ENCODE measurements around the gene ABLIM2.

The ABLIM2 gene

DNA sequence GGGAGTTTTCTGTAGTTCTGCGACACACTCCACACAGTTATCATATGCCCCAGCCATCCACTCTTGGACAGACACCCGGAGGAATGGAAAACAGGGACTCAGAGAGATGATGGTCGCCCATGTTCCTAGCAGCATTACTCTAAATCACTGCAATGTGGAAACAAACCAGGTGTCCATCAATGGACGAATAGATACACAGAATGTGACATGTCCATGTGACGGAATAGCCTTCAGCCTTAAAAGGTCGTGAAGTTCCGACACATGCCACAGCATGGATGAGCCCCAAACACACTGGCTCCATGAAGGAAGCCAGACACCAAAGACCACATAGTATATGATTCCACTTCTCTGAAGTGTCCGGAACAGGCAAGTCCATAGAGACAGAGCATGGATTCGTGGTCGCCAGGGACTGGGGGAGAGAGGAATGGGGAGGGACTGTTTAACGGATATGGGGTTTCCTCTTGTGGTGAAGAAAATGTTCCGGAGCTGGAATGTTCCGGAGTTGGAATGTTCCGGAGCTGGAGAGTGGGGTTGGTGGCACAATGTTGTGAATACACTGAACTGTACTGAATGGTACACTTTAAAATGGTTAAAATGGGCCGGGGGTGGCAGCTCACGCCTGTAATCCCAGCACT lies 190.2 kb downstream of the ABLIM2 start:
- DNase-seq = no peak

DNA sequence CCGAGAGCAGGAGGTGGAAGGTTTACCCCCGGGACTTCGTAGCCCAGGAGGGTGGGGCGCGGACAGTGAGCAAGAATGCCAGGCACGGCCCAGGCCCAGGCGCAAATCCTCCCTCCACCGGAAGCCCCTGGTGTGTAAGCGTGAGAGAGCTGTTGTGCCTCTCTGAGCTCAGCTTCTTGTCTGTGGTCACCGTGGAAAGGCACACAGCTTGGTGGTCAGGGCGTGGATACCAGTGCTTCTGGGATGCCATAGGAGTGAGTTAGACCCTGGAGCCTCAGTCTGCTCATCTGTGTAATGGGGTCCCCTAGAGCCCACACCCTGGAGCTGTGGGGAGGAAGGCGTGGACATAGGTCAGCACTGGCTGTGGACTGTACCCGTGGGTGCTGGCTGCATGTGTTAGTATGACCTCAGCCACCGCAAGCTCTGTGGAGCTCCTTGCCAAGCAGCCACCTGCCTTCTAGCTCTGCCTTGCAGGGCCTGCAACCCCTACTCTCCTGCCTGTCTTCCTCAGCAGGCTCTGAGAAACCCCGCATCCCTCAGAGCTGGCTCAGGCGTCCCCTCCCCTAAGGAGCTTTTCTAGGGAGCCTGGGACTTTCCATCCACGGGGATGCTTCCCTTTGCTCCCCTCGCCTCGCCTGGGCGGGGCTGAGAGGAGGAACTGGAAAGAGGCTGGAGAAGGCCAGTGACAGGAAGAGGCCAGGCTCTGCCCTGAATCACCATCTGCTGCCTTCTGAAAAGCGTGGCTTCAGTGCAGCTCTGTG lies 190.9 kb downstream of the ABLIM2 start:
- DNase-seq = no peak

DNA sequence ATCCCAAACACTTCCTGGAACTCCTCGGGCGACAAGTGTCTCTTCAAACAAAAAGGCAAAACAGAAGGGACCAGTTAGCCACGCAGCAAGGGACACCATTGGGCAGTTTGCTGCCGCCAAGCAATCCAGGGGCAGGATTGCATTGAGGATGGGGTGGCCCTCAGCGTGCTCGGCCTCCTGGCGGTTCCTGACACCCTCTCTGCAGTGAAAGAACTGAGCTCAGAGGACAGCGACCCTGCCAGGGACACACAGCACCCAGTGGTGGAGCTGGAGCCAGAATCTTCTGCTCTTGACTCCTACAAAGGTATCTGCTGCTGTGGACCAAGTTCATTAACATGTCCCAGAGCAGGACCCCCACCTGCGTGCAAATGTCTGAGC lies 191.6 kb downstream of the ABLIM2 start:
- DNase-seq = no peak

DNA sequence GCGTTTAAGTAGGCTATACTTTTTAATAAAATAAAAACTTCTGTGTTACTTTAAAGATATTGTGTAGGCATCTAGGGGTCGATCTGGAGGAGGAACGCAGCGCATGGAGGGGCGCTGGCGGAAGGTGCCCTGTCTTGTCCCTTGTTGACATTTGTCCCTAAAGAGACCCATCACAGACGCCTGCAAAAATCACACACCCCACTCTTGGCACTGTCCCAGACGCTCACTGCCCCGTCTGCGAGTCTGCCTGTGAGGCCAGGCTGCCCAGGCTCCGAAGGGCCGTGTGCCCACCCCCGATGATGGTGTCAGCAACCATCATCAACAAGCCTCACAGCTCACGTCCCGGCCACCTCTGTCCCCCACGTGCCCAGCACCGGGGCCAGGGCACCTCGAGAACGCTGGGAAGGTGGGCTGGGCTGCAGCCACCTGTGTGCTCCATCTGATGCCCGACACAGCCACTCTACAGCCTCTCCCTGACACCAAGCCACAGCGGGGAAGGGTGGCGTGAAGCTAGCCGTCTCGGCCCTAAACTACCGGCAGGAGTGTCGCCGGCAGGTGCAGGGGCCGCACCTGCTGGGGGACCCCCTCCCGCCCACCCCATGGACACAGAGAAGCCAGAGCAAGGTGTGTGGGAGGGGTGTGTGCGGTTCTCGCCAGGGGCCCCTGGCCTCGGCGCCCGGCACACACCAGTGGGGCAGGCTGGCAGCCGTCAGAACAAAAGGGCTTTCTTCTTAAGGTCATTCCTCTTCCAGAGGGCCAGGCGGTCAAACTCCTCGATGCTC lies 192.1 kb downstream of the ABLIM2 start:
- DNase-seq = no peak

DNA sequence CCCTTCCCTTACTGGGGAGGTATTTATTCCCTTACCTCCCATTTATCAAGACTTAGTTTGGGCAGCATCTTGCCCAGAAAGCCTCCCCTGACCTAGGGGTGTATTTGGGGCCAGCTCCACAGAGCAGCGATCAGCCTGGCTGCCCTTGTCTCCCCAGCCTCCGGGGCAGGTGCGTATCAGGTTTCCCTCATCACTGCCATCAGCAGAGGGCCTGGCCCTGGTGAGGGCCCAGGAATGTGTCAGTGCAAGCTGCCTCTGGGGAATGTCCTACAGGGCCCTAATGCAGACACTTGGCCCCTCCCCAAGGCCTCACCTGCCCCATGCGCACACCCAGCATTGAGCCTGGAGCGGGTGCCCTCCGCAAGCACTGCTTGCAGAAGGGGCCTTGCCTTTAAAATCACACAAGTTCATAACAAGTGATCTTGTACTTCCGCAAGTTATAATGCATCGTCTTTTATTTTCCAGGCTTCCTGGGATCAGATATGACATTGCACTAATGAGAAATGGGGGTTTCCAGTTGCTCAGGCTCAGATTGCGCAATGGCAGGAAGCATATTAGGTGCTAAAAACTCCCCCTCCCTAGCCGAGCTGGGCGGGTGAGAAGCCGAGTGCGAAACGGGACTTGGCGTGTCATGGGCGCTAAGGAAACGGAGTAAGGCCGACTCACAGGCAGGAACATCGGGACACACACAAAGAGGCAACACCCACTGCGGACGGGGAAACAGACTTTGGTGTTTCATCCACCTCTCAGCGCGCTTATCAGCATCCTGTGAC lies 193.5 kb downstream of the ABLIM2 start:
- DNase-seq = no peak

DNA sequence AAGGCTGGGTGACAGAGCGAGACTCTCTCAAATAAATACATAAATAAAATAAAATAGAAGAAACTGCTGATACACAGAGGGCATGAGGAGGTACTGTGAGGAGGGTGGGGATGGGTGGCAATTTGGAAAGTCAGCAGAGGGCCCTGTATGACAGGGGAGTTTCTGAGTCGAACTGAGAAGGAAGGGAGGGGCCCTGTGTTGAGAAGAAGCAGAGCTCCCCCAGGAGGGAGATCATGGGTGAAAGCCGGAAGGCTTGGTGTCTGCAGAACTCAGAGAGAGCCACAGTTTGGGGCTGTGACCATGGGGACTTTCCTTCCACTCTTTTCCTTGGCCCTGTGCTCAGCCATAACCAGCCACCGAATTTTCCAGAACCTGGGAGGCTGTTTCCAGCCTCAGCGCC lies 194.2 kb downstream of the ABLIM2 start:
- no peak for DNase-seq

DNA sequence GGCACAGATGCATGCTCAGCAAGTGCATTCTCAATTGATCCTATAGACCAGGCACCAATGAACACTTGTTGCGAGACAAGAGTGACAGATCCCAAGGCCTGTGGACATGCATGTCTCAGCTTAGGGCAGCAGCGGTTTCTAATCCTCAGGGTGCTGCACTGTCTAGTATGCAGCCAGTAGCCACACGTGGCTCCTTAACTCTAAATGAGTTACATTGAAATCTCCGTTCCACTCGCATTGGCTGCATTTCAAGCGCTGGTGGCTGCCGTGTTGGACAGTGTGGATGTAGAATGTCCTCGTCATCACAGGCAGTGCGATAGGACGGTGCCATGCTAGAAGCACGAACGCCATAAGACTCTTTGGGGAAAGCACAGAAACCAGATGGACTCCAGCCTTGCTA lies 194.9 kb downstream of the ABLIM2 start:
- no peak for DNase-seq

DNA sequence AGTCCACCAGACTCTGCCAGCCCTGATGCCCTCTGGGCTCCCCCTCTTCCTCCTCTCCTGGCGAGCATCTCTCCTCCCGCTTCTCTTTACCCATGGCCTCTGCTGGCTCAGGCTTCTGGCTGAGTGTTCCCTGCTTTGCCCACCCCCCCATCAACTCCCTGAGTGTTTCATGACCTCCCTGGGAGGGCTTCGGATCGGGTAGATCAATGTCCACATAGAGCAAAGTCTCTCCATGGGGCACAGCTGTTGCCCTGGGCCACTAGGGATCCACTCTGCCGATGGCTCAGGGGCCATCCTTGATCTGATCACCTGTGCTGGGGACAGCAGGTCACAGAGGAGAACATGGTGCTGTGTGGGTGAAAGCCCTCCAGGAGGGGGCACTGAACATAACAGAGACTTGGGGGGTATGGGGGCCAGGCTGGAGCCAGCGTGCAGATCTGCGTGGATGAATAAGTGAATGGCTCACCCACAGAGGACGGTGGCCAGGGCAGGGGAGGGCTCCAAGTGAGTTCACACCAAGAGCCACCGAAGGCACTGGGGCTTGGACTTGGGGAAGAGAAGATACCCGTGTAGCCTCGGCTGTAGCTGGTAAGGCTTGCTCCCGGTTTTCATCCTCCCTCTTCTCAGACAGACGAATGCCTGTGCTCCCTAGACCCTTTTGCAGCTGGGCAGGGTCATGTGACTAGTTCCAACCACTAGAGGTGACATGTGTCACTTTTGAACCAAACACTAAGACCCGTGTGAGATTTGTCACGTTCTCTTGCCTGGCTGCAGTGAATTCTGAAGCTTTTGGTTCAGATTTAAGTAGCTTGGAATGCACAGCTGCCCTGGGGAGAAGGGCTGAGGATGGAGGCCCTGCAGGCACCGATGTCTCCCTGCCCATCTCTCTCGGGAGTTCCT lies 195.8 kb downstream of the ABLIM2 start:
- DNase-seq = no peak

DNA sequence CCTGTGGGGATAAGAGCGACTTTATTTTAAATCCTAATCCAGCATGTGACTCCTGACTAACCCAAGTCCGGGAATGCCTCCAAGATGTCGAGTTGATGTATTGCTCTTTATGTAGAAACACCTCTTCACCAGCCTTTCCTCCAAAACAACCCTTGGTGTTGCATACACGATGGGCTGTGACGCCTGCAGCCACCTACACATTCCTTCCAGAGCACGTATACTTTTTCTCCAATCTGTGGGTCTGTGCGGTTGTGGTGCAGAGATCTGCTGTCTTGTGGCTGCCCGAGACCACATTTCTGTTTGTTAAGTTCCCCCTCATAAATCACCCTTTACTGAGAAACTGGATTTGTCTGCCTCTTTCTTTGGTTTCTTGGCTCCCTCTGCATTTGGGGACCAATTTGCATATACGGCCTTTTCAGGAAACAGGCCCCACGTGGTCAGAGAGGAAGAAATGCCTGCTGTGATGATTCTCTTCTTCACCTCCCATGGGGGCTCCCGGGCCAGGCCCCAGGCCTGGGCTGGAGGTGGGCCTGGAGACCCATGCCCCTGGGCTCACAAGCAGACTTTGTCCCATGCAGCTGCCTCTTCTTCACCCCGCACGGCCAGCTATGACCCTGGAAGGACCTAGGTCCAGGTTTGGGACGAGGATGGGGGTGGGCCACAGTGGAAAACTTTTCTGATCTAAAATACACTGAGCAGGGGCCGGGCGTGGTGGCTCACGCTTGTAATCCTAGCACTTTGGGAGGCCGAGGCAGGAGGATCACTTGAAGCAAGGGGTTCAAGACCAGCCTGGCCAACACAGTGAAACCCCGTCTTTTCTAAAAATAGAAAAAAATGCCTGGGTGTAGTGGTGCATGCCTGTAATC lies 197.6 kb downstream of the ABLIM2 start:
- peak; percentile 19 for DNase-seq

DNA sequence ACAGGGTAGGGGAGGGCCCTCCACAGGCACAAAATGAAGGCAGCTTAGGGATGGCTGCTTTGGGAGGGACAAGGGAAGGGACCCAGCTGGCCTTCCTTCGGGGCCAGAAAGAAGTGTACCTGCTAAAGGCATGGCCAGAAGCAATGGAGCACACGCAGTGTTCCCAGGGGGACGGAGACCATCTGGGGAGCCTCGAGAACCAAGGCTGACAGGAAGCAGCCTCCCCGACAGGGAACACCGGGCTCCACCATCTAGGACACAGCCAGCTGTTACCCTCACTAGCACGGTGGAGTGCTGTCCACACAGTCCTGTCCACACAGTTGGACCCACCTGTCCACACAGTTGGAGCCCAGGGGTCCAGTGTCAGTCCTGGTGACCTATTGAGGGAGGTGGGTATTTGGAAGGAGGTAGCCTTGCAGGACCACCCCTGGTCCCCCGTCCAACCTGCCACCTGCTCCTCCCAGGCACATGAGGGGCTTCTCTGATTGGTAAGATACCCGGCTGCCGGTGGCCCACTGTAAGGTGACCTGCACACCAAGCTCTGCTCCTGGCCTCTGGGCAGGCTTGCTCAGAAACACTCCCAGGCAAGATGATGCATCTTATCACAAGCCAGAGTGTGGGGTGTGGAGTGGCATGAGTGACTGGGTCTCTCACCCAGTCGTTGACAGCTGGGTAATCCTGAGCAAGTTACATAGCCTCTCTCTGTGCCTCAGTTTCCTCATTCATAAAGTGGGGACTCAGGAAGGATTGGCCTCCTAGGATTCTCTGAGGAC lies 198.4 kb downstream of the ABLIM2 start:
- DNase-seq = no peak

DNA sequence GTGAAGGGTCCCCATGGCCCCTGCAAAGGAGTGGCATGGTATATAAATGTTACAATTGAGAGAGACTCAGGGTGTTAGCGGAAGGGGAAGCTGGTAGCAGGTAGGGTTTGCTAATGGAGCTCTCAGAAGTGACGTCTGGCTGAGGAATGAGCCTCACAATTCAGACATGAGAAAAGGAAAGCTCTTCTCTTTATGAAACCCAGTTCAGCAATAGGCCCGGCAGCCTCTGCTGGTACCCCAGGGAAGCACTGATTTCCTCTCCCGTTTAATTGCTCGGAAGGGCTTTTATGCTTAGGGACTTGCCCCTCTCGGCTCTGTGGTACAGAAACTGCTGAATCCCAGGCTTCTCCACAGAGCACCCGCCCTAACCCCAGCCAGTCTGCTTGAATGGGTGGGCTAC lies 199.5 kb downstream of the ABLIM2 start:
- DNase-seq = no peak

DNA sequence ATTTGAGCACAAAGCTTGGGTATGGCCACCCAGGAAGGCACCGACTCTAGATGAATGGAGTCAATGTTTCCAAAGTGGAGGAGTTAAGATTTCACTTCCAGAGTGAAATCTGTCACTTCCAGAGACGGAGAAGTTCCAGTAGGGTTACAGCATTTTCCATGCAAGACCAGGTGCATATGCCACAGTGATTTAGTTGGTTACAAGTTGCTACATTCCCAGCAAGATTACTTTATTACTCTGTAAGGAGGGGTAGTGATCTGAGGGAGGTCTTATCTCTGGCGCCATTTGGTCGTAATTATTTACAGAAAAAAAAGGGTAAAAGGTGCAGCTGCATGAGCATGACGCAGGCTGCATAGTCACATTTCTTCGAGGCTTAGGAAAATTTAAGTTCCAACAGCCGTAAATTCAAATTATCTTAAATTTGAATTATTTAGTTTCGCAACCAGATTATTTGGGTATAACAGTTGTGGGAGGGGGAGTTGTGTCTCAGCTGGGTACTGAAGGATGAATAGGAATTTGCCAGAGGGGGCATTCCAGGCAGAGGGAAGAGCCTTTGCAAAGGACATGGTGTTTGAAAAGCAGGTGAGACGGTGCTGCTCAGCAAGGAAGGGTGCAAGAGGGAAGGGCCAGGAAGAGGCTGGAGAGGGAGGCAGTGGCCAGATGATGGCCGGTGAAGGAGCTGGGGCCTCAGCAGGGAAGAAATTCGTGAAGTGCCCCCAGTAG lies 201.5 kb downstream of the ABLIM2 start:
- DNase-seq = no peak

DNA sequence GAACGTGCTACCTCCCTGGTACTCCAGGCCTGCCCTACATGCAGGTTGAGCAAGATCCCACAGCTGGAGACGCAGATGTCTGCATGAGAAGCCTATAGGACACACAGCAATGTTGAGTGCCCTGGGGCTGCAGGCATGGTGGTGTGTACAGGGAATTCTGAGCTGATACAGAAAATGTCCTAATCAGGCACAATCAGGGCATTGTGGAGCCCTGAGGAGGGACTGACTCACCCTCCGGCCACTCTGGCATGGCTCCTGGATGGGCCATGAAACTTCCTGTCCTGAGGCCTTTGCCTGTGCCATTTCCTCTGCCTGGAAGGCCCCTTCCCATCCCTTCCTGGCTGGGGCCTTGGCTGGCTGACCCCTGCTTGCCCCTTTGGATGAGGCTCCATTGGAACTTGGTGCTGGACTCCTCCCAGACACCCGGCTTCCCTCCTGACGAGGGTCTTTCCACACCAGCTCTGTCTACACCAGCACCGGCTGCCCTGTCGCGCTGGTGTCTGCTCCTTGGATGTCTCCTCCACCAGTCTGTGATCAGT lies 202.3 kb downstream of the ABLIM2 start:
- DNase-seq = no peak

DNA sequence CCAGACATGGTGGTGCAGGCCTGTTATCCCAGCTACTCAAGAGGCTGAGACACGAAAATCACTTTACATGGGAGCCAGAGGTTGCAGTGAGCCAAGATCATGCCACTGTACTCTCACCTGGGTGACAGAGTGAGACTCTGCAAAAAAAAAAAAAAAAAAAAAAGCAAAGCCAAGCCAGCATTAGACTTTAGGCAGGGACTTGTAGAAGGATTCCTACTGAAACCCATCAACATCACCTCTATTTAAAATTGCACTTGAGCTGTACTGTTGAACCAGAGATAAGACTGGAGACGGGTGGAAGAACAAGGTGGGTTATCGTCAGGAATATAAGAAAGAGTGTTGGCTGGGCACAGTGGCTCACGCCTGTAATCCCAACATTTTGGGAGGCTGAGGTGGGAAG lies 203.2 kb downstream of the ABLIM2 start:
- DNase-seq = no peak

DNA sequence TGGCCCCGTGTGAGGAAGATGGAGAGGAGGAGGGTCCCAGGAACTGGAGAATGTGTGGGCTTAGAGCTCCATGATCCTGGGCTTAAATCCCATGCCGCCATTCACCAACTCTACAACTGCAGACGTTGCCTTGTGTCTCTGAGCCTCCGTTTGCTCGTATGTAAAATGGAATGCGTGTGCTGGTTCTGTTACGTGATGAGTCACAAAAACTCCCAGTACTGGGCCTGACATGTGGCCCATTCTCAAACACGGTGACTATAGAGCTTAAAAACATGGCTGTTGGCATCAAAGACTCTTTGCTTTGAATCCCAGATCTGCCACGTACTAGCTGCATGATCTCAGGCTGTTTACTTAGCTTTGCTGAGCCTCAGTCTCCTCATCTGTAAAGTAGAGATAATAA lies 206.0 kb downstream of the ABLIM2 start:
- DNase-seq = no peak

DNA sequence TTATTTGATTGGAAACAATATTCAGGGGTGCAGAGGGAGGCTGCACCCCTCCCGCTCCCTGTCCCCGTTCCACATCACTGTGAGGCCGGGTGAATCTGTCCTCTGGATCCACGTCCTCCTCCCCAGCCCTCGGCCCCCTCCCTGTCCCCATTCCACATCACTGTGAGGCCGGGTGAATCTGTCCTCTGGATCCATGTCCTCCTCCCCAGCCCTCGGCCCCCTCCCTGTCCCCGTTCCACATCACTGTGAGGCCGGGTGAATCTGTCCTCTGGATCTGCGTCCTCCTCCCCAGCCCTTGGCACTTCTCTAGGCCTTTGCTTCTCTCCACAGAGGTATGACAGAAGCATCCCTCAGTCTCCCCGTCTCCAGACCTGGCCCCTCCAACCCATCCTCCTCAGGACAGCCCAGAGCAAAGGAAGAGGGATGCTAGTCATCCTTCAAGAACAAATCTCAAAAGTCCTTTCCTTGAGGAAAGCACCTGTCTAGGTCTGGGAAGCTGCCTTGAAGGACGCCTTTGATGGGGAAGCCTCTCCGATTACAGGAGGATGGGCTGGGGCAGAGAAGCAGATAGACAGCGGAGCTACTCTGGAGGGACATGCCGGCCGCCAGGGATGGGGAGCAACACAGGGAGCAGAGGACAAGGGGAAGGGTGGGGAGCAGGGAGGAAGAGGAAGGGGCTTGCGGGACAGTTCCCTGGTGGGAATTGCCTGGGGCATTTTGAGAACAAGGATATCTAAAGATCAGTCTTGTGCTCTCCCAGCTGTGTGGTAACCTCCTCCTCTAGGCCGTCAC lies 208.1 kb downstream of the ABLIM2 start:
- no peak for DNase-seq

DNA sequence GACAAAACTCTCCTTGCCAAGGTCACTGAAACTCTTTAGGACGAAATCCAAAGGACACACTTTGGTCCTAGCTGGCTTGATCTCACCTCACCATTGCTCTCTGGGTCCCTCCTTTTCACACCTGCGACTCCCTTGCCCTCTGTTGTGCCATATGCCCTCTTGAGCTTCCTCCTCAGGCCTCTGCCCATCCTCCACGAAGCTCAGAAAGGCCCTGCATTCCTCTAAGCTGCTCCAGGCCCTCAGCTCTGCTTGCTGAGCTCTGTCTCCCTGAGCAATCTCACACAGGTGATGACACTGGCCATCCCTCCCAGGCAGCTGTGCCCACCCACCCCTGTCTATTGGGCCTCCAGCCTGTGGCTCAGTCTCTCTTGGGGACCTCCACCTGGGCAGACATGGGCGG lies 208.9 kb downstream of the ABLIM2 start:
- no peak for DNase-seq

DNA sequence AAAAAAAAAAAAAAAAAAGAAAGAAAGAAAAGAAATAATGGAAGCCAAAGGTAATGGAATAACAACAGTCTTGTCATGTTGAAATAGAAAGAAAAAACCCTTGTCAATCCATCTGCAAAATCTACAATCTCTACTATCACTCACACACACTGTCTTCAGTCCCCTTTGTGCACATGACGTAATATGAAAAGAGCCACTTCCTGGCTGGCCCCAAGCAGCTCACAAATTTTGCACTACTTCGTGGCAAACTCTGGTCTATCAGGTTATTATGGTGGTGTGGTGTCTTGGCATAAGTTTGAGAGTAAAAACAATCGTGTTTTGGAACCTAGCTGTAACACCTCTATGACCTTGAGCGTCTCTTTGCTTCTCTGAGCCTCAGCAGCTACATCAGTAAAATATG lies 210.7 kb downstream of the ABLIM2 start:
- no peak for DNase-seq

Data from DMS 273 treated with DMSO at 0.1 percent for 48 hours (cell line).